ENCODE measurements around the gene POU6F2. TPM values are rescaled to one million over a fixed set of nuclear protein-coding genes. Genes with fewer than 3 reads are reported as not detected.

Gene POU6F2
- total RNA-seq, 1 experiment from 2014 or later, result not detected

- intact Hi-C loops (cut with micrococcal nuclease; ENCODE audit: unreplicated experiment), result no loop called here
- H3K27ac ChIP-seq (ENCODE audit: low read length), result no peak overlapping the region
- H3K27me3 ChIP-seq (ENCODE audit: control insufficient read depth, insufficient read depth, low read length), result no peaks in the 10 kb centered on the region
- no peak overlapping the region for H3K4me3 ChIP-seq (ENCODE audit: low read depth in 2 of 2, low read length in 2 of 2)
- in situ Hi-C loops (cut with HindIII; ENCODE audit: low pct_unique_long_range_greater_than_20kb, low sequenced_read_pairs), result no loop called here
- ChIA-PET POLR2A (no interaction called here), CTCF (no interaction called here)
- H3K9me3 ChIP-seq (ENCODE audit: control insufficient read depth, insufficient read depth, low read depth, low read length), result no peaks in the 10 kb centered on the region
- ATAC-seq (no peak), DNase-seq (ENCODE audit: low read depth, low spot score) (no peak)
- H3K36me3 ChIP-seq (ENCODE audit: control insufficient read depth, insufficient read depth, low read length), result no peaks in the 10 kb centered on the region
- no peaks in the 10 kb centered on the region; the same call in 1 of the 2 replicates for H3K4me1 ChIP-seq (ENCODE audit: control insufficient read depth, insufficient read depth, low read length)
- TF ChIP-seq, protein P1, sequence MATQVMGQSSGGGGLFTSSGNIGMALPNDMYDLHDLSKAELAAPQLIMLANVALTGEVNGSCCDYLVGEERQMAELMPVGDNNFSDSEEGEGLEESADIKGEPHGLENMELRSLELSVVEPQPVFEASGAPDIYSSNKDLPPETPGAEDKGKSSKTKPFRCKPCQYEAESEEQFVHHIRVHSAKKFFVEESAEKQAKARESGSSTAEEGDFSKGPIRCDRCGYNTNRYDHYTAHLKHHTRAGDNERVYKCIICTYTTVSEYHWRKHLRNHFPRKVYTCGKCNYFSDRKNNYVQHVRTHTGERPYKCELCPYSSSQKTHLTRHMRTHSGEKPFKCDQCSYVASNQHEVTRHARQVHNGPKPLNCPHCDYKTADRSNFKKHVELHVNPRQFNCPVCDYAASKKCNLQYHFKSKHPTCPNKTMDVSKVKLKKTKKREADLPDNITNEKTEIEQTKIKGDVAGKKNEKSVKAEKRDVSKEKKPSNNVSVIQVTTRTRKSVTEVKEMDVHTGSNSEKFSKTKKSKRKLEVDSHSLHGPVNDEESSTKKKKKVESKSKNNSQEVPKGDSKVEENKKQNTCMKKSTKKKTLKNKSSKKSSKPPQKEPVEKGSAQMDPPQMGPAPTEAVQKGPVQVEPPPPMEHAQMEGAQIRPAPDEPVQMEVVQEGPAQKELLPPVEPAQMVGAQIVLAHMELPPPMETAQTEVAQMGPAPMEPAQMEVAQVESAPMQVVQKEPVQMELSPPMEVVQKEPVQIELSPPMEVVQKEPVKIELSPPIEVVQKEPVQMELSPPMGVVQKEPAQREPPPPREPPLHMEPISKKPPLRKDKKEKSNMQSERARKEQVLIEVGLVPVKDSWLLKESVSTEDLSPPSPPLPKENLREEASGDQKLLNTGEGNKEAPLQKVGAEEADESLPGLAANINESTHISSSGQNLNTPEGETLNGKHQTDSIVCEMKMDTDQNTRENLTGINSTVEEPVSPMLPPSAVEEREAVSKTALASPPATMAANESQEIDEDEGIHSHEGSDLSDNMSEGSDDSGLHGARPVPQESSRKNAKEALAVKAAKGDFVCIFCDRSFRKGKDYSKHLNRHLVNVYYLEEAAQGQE (IDR thresholded peaks at IDR 0.05; ENCODE audit: insufficient read depth in 1 of 2, low read depth in 2 of 2, low read length in 1 of 2), result no peak
- TF ChIP-seq POLR2AphosphoS5 (IDR thresholded peaks at IDR 0.05; ENCODE audit: low read depth, low read length), result no peak
- no peak for TF ChIP-seq TCF7L2 (IDR thresholded peaks at IDR 0.05; ENCODE audit: low read depth, low read length)
- no peak for TF ChIP-seq SIN3A (IDR thresholded peaks at IDR 0.05; ENCODE audit: borderline replicate concordance, insufficient read depth, low read depth, low read length)
- TF ChIP-seq, protein P2, sequence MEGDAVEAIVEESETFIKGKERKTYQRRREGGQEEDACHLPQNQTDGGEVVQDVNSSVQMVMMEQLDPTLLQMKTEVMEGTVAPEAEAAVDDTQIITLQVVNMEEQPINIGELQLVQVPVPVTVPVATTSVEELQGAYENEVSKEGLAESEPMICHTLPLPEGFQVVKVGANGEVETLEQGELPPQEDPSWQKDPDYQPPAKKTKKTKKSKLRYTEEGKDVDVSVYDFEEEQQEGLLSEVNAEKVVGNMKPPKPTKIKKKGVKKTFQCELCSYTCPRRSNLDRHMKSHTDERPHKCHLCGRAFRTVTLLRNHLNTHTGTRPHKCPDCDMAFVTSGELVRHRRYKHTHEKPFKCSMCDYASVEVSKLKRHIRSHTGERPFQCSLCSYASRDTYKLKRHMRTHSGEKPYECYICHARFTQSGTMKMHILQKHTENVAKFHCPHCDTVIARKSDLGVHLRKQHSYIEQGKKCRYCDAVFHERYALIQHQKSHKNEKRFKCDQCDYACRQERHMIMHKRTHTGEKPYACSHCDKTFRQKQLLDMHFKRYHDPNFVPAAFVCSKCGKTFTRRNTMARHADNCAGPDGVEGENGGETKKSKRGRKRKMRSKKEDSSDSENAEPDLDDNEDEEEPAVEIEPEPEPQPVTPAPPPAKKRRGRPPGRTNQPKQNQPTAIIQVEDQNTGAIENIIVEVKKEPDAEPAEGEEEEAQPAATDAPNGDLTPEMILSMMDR (IDR thresholded peaks at IDR 0.05), result no peak
- BruUV-seq (replicated peaks), result no TSS peak
Observed at GRCh38 chr7:39247576-39247975, 269.9 kb downstream of the POU6F2 start.

DNA sequence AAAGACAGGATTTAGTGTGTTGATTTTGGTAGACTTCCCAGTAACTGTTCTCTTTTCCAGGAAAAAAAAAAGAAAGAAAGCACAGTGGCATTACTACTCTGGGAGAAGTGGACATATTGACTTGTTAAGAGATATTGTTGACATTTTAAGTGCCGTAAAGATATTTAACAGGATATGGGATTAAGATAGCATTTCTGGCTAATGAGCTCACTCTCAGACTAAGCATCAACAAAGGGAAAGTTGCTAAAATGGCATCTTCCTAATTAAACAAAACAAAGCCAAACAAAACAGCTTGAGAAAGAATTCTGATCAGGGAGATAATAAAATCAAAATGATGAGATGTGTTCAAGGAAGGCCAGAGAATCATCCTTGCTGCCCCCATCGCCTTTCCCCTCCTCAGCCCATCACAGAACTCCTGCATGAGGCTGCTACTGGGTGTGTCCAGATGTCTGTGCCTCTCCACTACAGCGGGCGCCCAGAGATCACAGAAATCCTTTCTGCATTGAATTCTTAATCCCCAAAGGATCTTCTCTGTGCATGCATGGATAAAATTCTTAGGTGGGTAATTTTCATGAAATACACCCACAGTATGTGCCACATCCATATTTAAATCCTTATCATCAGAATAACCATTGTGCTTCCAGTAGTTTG lies 270.5 kb downstream of the POU6F2 start:
- no peak for TF ChIP-seq SIN3A (IDR thresholded peaks at IDR 0.05; ENCODE audit: borderline replicate concordance, insufficient read depth, low read depth, low read length)
- TF ChIP-seq, protein P1 (IDR thresholded peaks at IDR 0.05; ENCODE audit: insufficient read depth in 1 of 2, low read depth in 2 of 2, low read length in 1 of 2), result no peak
- no peak for TF ChIP-seq TCF7L2 (IDR thresholded peaks at IDR 0.05; ENCODE audit: low read depth, low read length)
- Histone ChIP-seq H3K36me3 (ENCODE audit: control insufficient read depth, insufficient read depth, low read length) (no peaks in the 10 kb centered on the region), H3K27ac (ENCODE audit: low read length) (no peak overlapping the region), H3K4me3 (ENCODE audit: low read depth in 2 of 2, low read length in 2 of 2) (no peak overlapping the region), H3K27me3 (ENCODE audit: control insufficient read depth, insufficient read depth, low read length) (no peaks in the 10 kb centered on the region), H3K4me1 (ENCODE audit: control insufficient read depth, insufficient read depth, low read length) (no peaks in the 10 kb centered on the region; the same call in 1 of the 2 replicates), H3K9me3 (ENCODE audit: control insufficient read depth, insufficient read depth, low read depth, low read length) (no peaks in the 10 kb centered on the region)
- no peak for DNase-seq (ENCODE audit: low read depth, low spot score)
- CTCF ChIA-PET, result interaction anchor here (0.7 kb wide), 1 partner anchor 206 kb away, joined by 4 read pairs; no protein-coding TSS in a partner anchor
- ATAC-seq, result no peak
- POLR2A ChIA-PET, result no interaction called here
- in situ Hi-C loops (cut with HindIII; ENCODE audit: low pct_unique_long_range_greater_than_20kb, low sequenced_read_pairs), result no loop called here
- no TSS peak for BruUV-seq (replicated peaks)
- intact Hi-C loops (cut with micrococcal nuclease; ENCODE audit: unreplicated experiment), result no loop called here
